ENCODE data around the gene UCN2.
"Not testable (repeated sequence)": the region's sequence is repeated elsewhere in the genome, so short reads cannot be mapped to it uniquely, and the experiment has no call there.

The UCN2 gene

DNA sequence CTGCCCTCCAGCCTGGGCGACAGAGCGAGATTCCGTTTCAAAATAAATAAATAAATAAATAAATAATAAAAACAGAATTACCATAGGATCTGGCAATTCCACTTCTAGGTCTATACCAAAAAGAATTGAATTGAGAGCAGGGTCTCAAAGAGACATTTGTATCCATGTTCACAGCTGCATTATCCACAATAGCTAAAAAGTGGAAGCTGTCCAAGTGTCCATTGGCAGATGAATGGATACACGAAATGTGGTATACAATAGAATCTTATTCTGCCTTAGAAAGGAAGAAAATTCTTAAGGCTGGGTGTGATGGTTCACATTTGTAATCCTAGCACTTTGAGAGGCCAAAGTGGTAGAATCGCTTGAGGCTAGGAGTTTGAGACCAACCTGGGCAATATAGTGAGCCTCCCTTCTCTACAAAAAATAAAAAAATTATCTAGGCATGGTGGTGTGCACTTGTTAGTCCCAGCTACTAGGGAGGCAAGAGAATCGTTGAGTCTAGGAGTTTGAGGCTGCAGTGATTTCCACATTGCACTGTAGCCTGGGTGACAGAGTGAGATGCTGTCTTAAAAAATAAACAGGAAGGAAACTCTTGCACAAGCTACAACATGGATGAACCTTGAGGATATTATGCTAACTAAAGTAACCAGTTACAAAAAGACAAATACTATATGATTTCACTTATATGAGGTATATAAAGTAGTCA lies 31.2 kb downstream of the UCN2 start:
- H3K36me3 Mint-ChIP-seq (ENCODE audit: insufficient read depth): no peaks in the 10 kb centered on the region
- no peak for DNase-seq
- H3K9me3 Mint-ChIP-seq: no peaks in the 10 kb centered on the region
- no peak for ATAC-seq (replicated peaks)
- no peak overlapping the region for H3K27ac Mint-ChIP-seq
- no peak overlapping the region for H3K4me3 Mint-ChIP-seq
- H3K27me3 Mint-ChIP-seq: no peaks in the 10 kb centered on the region
- H3K4me1 Mint-ChIP-seq (ENCODE audit: low read depth in 2 of 2): peaks cover 0 to 4% of the 10 kb centered on the region in 2 donors

DNA sequence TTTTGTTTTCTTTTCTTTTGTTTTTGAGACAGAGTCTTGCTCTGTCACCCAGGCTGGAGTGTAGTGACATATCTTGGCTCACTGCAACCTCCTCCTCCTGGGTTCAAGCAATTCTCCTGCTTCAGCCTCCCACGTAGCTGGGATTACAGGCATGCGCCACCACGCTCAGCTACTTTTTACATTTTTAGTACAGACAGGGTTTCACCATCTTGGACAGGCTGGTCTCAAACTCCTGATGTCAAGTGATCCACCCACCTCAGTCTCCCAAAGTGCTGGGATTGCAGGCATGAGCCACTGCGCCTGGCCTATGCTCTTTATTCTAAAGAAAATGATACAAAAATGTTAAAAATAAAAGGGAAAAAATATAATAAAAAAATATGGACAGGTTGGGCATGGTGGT lies 32.9 kb downstream of the UCN2 start:
- H3K9me3 Mint-ChIP-seq; H3K27me3 Mint-ChIP-seq; H3K4me1 Mint-ChIP-seq (ENCODE audit: low read depth in 2 of 2); H3K4me3 Mint-ChIP-seq; H3K36me3 Mint-ChIP-seq (ENCODE audit: insufficient read depth); DNase-seq; ATAC-seq (replicated peaks); H3K27ac Mint-ChIP-seq: not testable (repeated sequence)

DNA sequence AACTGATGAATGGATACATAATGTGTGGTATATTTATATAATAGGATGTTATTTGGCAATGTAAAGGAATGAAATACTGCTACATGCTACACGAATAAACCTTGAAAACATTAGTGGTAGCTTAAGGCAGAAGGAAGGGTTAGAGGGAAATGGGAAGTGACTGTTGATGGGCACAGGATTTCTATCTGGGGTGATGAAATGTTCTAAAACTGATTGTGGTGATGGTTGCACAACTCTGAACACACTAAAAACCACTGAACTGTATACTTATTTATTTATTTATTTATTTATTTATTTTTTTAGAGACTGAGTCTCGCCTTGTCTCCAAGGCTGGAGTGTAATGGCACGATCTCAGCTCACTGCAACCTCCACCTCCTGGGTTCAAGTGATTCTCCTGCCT lies 34.8 kb downstream of the UCN2 start:
- Mint-ChIP-seq H3K36me3 (ENCODE audit: insufficient read depth) (no peaks in the 10 kb centered on the region), H3K27ac (no peak overlapping the region), H3K9me3 (no peaks in the 10 kb centered on the region), H3K27me3 (no peaks in the 10 kb centered on the region), H3K4me1 (ENCODE audit: low read depth in 2 of 2) (no peaks in the 10 kb centered on the region), H3K4me3 (no peak overlapping the region)
- ATAC-seq (replicated peaks) (no peak), DNase-seq (no peak)

DNA sequence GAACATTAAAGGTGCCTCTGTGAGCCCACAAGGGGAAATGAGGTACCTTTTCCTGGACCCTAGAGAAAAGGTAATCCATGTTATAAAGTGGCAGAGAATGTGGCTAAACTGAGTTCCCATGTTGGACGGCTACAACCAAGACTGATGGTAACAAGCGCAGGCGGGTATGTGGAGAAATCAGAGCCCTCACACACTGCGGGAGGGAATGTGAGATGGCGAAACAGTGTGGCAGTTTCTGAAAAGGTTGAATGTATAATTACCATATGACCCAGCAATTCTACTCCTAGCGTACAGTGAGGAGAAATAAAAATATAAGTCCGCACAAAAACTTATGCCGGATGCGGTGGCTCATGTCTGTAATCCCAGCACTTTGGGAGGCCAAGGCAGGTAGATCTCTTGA lies 35.5 kb downstream of the UCN2 start:
- Mint-ChIP-seq H3K9me3 (no peaks in the 10 kb centered on the region), H3K4me1 (ENCODE audit: low read depth in 2 of 2) (no peaks in the 10 kb centered on the region), H3K36me3 (ENCODE audit: insufficient read depth) (no peaks in the 10 kb centered on the region), H3K27me3 (no peaks in the 10 kb centered on the region), H3K27ac (no peak overlapping the region), H3K4me3 (no peak overlapping the region)
- ATAC-seq (replicated peaks): no peak
- no peak for DNase-seq

DNA sequence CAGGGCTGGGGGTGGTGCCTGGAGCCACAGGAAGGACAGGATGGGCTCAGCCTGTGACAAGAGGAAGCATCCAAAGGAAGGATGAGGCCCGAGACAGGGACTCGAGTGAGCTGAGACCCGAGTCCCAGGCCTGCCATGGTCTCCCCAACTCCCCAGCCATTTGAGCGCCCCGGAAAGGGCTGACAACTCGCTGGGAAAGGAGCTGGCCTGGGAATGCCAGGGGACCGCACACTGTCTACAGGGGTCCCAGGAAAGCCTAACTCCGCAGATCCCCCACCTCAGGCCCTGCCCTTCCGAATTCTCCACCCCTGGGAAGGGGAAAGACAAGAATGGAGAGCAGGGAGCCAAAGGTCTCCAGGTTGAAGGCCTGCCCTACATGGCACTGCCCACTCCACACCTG lies 38.6 kb downstream of the UCN2 start:
- Mint-ChIP-seq H3K27ac (no peak overlapping the region), H3K9me3 (no peaks in the 10 kb centered on the region), H3K4me3 (no peak overlapping the region), H3K36me3 (ENCODE audit: insufficient read depth) (peaks cover 3% of the 10 kb centered on the region), H3K27me3 (no peaks in the 10 kb centered on the region), H3K4me1 (ENCODE audit: low read depth in 2 of 2) (no peaks in the 10 kb centered on the region)
- ATAC-seq (replicated peaks): no peak
- no peak for DNase-seq

DNA sequence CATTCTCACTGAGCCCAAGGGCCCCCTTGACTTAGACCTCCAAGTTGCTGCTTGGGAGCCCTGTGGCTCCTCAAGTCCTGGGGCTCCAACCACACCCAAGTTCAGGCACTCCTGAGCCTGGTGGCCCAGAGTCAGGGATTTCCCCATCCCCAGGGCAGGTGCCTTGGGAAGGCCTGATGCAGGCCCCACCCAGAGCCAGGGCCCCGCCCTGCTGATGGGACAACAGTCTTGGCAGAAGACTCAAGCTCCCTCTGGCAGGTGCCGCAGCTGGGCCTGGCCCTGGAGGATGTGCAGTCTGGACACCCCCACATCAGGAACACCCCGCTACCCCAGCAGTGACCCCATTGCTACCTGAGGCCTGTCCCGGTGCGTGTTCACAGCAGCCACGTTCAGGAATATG lies 41.9 kb downstream of the UCN2 start:
- no peak overlapping the region for H3K27ac Mint-ChIP-seq

DNA sequence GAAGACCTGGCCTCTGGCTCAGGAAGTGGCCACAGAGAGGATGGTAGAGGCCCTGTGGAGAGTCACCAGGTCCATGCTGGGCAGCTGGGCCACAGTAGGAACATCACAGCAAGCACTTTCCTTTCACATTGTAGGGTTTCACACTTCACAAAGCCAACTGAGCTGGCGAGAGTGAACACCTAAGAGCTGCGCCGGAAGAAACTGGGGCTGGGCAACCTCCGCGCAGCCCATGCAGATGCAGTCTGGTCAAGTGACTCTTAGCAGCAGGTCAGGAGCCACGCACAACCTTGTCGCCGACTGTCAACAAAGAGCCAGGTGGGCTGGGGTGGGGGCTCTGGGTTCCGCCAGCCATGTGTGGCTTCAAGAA lies 44.3 kb downstream of the UCN2 start:
- no peak overlapping the region for H3K4me3 Mint-ChIP-seq
- peaks cover 26 to 32% of the 10 kb centered on the region in 2 donors for H3K4me1 Mint-ChIP-seq (ENCODE audit: low read depth in 2 of 2)
- peak overlapping the region; percentile 13 to 41 for H3K27ac Mint-ChIP-seq
- H3K36me3 Mint-ChIP-seq (ENCODE audit: insufficient read depth): peaks cover 3% of the 10 kb centered on the region
- DNase-seq (no peak), ATAC-seq (replicated peaks) (no peak)
- no peaks in the 10 kb centered on the region for H3K9me3 Mint-ChIP-seq
- H3K27me3 Mint-ChIP-seq: no peaks in the 10 kb centered on the region

More for the DNA sequence above, 41.9 kb downstream of the UCN2 start:
- ATAC-seq (replicated peaks): no peak
- H3K27me3 Mint-ChIP-seq: no peaks in the 10 kb centered on the region
- H3K9me3 Mint-ChIP-seq: no peaks in the 10 kb centered on the region
- DNase-seq: no peak
- peaks cover 3% of the 10 kb centered on the region for H3K36me3 Mint-ChIP-seq (ENCODE audit: insufficient read depth)
- peaks cover 5 to 18% of the 10 kb centered on the region in 2 donors for H3K4me1 Mint-ChIP-seq (ENCODE audit: low read depth in 2 of 2)
- H3K4me3 Mint-ChIP-seq: no peak overlapping the region

DNA sequence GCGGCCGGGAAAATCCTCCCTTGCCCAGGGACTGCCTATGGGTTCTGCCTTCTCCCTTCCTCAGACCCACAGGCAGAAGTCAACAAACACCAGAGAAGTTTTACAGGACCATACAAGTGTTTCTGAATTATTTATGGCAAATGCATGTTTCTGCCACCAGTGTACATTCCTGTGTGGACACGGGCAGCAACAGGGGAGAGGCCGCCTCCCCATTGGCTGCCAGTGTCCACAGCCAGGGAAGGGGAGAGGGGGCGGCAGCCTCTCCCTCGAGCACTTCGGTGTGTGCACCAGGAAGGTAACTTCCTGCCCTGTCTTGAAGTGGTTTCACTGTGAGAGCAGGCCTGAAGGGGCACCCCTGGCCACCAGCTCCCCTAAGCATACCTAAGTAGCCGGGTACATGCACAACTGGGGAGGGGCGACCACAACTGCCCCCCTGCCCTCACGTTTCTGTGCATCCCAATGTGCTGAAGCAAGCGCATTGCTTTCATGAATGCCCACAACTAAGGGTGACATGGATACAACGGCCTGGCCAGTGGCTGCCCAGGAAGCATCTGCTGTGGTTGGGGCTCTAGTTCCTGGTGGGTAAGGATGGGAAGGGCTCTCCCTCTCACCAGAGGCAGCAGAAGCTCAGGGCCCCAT lies 44.8 kb downstream of the UCN2 start:
- H3K36me3 Mint-ChIP-seq (ENCODE audit: insufficient read depth): peaks cover 3% of the 10 kb centered on the region
- H3K4me3 Mint-ChIP-seq: no peak overlapping the region
- peak overlapping the region; percentile 13 to 41 for H3K27ac Mint-ChIP-seq
- no peak for DNase-seq
- ATAC-seq (replicated peaks): peak; percentile 56
- H3K9me3 Mint-ChIP-seq: no peaks in the 10 kb centered on the region
- H3K4me1 Mint-ChIP-seq (ENCODE audit: low read depth in 2 of 2): peaks cover 29 to 36% of the 10 kb centered on the region in 2 donors
- H3K27me3 Mint-ChIP-seq: no peaks in the 10 kb centered on the region

DNA sequence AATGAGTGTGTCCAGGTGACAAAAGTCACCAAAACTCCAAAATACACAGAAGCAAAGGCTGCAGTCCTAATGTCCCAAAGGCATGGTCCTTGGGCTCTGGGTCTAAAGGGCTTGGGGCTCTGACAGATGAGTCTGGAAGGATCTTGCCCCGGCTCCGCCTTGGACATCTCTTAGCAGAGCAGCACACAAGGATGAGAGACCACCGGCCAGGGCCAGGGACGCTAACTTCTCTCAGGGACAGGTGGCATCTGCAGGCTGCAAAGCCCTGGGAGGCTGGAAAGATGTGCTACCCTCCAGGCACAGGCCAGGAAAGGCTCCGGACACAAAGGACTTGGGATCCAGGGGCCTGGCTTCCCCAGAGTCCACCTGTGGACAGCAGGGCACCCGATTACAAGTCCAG lies 45.5 kb downstream of the UCN2 start:
- H3K27me3 Mint-ChIP-seq: no peaks in the 10 kb centered on the region
- H3K9me3 Mint-ChIP-seq: no peaks in the 10 kb centered on the region
- ATAC-seq (replicated peaks) (no peak), DNase-seq (no peak)
- peak overlapping the region in 1 of 2 donors; percentile 12 for H3K4me3 Mint-ChIP-seq
- H3K27ac Mint-ChIP-seq: peak overlapping the region in 1 of 2 donors; percentile 41
- peaks cover 29 to 36% of the 10 kb centered on the region in 2 donors for H3K4me1 Mint-ChIP-seq (ENCODE audit: low read depth in 2 of 2)
- H3K36me3 Mint-ChIP-seq (ENCODE audit: insufficient read depth): peaks cover 3% of the 10 kb centered on the region

DNA sequence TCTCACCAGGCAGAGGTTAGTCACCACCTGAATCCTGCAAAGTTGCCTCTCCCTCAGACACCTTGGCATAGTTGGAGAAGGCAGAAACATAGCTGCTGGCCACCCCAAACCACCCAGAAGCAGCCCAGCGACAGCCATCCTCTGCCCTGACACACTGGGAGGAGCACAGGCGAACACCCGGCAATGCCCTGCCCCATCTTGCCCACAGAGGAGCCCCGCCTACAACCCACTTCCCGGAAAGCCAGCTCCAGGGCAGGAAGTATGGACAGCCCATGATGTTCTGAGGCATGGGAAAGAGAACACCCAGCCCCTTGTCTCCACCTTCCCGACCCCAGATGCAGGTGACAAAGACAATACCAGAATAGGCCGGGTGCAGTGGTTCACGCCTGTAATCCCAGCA lies 47.0 kb downstream of the UCN2 start:
- Mint-ChIP-seq H3K36me3 (ENCODE audit: insufficient read depth) (no peaks in the 10 kb centered on the region), H3K4me1 (ENCODE audit: low read depth in 2 of 2) (peaks cover 29 to 36% of the 10 kb centered on the region in 2 donors), H3K4me3 (peak overlapping the region; percentile 48 to 56), H3K9me3 (no peaks in the 10 kb centered on the region), H3K27me3 (no peaks in the 10 kb centered on the region), H3K27ac (peak overlapping the region in 1 of 2 donors; percentile 85)
- DNase-seq (no peak), ATAC-seq (replicated peaks) (peak; percentile 28)

DNA sequence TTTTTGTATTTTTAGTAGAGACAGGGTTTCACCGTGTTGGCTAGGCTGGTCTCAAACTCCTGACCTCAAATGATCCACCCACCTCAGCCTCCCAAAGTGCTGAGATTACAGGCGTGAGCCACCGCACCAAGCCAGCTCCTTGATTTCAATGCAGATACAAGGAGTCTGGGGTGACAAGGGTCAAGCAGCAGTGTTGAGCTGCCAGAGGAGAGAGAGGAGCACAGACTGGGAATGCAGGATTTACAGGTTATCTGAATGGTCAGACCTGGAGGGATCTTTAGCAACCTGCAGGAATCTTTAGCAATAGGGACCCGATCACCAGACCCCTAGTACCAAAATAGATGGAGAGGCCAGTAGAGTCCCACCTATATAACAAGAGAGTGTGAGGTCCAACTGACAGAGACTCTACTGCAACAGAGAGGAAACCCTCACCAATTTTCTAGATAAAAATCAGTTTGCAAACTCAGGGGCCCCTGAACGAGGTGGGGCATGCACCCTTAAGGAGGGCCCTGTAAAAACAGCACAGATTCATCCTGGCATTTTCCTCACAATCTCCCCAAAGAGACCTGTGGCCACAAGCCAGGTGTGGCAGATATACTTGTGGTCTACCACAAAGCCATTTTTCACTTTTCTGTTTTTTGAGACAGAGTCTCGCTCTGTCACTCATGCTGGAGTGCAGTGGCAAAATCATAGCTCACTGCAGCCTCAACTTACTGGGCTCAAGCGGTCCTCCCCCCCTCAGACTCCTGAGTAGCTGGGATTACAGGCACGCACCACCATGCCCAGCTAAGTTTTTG lies 49.0 kb downstream of the UCN2 start:
- ATAC-seq (replicated peaks) (peak; percentile 79), DNase-seq (no peak)
- Mint-ChIP-seq H3K9me3 (no peaks in the 10 kb centered on the region), H3K4me1 (ENCODE audit: low read depth in 2 of 2) (peaks cover 29 to 36% of the 10 kb centered on the region in 2 donors), H3K4me3 (peak overlapping the region; percentile 27 to 44), H3K27ac (peak overlapping the region in 1 of 2 donors; percentile 22), H3K36me3 (ENCODE audit: insufficient read depth) (peaks cover 5% of the 10 kb centered on the region), H3K27me3 (peaks cover 8% of the 10 kb centered on the region in 2 donors)
